GM19328 (cell line): ENCODE data around the gene ABCG4.

ENCODE experiments used
- ATAC-seq: cut with Tn5 transposase; IDR thresholded peaks from one replicate; pipeline ENCODE4 v1.9.1; 2021; ENCODE audit warnings: mild to moderate bottlenecking, moderate library complexity; ENCODE audit not compliant: unreplicated experiment

Gene ABCG4

GRCh38 chr11:119205080-119205479 lies 56.2 kb downstream of the ABCG4 start:
- no peak for ATAC-seq

DNA sequence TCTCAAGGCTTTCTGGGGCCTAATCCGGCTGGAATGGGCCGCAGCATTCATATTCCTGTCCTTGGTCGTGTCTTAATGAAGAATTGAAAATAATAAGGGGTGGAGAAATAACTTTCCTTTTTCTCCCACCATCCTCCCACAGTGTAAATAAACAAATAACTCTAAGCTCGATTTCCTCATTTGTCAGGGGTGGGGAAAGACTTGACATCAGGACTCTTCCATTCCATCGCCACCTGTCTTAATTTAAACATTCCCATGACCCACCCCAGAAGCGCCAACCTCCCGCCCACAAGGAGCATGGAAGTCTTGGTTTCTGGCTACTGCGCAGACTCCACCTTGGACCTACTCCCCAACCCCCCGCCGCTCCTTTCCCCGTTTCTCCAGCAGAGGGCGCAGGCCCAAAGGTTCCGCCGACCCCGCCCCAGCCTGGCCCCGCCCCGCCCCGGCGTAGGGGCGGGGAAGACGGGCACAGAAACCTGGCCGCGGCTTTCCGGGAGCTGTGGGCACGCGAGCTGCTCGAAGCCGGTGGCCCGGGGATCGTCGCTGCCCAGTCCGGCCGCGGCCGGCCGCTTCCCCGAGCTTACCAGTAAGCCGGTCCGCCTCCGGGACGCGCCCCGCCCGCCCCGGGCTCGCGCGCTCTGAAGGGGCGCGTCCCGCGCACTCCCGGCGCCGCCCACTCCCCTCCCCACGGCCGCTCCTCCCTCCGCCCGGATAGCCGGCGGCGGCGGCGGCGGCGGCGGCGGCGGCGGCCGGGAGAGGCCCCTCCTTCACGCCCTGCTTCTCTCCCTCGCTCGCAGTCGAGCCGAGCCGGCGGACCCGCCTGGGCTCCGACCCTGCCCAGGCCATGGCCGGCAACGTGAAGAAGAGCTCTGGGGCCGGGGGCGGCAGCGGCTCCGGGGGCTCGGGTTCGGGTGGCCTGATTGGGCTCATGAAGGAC lies 57.0 kb downstream of the ABCG4 start, which contains the start of gene CBL:
Gene CBL, plus strand, starts transcription at position 766 of the 937 bp plus-strand sequence. Its CDS starts 79 bp downstream, at position 845.
- peak; percentile 82 for ATAC-seq

GRCh38 chr11:119206511-119207414 lies 57.9 kb downstream of the ABCG4 start:
- ATAC-seq, result peak; percentile 15

- no peak for ATAC-seq
Measured at GRCh38 chr11:119207415-119207960, 58.6 kb downstream of the ABCG4 start.

DNA sequence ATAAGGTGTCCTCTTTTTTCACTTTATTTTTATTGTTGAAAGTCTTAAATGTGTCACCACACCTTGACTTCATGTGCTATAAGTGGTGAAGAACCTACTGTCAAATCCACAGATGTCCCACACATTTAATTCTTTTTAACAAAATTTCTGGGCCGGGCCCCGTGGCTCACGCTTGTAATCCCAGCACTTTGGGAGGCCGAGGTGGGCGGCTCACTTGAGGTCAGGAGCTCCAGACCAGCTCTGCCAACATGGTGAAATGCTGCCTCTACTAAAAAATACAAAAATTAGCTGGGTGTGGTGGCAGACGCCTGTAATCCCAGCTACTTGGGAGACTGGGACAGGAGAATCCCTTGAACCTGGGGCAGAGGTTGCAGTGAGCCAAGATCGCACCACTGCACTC lies 60.3 kb downstream of the ABCG4 start:
- ATAC-seq, result no peak

DNA sequence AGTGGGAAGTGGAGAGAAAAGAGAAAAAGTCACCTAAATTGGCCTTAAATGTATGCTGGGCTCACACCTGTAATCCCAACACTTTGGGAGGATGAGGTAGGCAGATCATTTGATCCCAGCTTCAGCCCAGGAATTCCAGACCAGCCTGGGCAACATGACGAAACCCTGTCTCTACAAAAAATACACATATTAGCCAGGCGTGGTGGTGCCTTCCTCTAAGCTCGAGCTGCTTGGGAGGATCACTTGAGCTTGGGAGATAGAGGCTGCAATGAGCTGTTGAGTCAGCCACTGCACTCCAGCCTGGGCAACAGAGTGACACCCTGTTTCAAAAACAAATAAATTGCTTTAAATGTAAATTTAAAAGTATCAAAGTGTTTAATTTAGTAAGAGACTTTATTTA lies 61.2 kb downstream of the ABCG4 start:
- no peak for ATAC-seq
